ENCODE results near the gene DIP2C. TPM values are rescaled to one million over a fixed set of nuclear protein-coding genes. Genes with fewer than 3 reads are reported as not detected.
"Not testable (repeated sequence)": the region's sequence is repeated elsewhere in the genome, so short reads cannot be mapped to it uniquely, and the experiment has no call there.

Gene DIP2C
- polyA plus RNA-seq, 1 donor from 2014 or later, result 1.4 TPM

DNA sequence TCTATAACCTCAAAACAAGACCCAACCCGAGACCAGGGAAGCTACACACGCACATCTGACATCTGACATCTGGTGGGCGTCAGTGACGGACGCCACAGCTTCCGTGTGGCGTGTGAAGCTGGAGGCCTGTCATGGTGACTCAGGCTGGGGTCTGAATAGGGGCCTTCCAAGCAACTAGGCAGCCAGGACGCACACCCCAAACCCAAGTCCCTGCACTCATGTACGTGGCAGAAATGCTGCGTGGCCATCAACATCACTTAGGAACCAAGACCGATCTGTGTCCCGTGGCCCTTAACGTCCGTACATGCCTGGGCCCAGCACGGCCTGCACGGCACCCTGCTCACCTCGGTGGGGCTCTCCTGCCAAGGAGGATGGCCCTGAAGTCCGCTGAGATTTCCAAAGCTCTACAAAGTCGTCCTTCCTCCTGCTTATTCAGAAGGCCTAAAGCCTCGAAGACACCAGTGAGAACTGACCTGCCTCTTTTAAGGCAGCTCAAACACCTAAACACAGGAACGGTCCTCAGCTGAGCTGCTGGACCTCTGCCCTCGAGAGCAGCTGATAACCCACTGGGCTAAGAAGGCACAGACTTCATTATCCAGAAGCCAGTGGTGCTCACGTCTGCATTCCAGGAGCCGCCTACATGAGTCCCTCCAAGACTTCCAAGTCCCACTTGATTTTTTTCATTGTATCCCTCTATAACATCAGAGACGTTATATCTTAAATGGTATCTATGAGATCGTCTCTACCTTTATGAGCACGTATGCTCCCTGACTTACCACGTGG, 82.5 kb downstream of the DIP2C start:
- H3K4me1 Mint-ChIP-seq, result peaks cover 0 to 2% (median 1%) of the 10 kb centered on the region in 3 donors
- no peaks in the 10 kb centered on the region for H3K36me3 Mint-ChIP-seq
- H3K4me3 Mint-ChIP-seq, result no peak overlapping the region
- H3K27ac Mint-ChIP-seq, result no peak overlapping the region
- H3K9me3 Mint-ChIP-seq, result peaks cover 0 to 3% (median 0%) of the 10 kb centered on the region in 3 donors
- H3K27me3 Mint-ChIP-seq, result peaks cover 14% of the 10 kb centered on the region

DNA sequence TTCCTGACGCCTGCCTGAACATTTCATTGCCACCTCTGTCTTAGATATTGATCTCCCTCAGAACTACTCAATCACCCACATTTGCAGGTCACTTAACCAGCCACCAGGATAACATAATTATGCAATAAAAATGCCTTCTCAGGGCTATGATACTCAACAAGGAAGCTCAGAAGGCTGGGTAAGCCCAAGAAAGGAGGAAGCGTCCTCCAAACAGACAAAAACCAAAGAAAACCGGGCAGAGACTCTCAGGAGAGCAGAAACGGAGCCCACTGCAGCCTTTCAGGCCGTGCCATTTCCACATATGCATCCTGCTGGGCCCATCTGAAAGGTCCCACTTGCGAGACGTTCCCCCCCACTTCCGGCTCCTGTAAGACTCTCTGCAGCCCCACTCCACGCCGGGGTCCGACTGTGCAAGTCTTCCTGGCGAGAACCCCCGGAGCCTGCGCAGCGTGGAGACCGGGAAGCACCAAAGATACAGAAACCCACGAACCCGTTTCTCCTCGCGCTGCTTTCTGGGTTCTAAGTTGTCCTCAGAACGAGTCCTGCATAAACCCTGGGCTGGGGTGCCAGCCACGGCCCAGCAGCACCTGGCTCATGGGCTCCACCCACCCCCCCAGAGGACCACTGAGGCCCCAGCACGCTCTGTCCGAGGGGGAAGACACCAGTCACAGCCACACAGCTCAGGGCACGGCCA, 83.7 kb downstream of the DIP2C start:
- H3K27ac Mint-ChIP-seq, result no peak overlapping the region
- H3K4me1 Mint-ChIP-seq, result peaks cover 0 to 2% (median 1%) of the 10 kb centered on the region in 3 donors
- H3K36me3 Mint-ChIP-seq, result no peaks in the 10 kb centered on the region
- H3K4me3 Mint-ChIP-seq, result no peak overlapping the region
- no peaks in the 10 kb centered on the region for H3K9me3 Mint-ChIP-seq
- H3K27me3 Mint-ChIP-seq, result peaks cover 12% of the 10 kb centered on the region

DNA sequence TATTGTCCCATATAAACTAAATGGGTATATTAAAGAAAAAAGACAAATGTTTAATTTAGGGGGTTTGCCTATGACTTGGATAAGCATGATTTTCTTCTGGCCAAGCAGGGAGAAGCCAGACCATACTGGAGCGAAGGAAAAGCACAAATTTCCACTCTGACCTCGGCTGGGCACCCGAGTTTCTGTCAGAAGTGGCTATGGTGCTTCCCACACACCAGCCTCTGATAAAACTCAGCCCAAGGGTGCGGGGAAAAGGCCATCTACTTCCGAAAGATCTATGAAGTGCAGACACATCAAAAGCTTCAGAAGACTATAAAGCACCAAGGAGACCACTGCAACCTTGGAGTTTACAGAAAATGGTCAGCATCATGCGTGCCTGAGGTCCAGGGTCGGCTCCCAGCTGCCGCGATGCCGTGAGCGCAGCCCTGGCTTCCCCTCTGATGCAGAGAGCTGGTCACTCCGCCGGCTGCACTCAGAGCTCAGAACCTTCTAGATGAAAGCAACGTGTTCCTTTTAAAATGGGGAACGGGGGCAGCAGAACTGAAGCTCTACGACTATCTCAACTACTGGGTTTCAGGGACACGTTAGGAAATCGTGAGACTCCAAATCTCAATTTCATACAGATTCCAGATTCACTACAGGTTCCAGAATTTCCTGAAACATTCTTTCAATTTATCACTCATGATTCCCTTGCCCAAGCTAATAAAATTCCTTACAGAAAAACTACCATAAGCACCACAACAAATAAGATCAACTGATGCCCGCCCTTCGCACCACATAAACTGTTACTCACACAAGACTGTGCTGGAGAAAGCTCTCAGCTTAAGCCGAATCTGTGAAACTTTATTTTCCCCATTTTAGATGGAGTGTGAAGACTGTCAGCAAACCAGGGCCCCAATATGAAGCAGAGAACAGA, 84.5 kb downstream of the DIP2C start:
- Mint-ChIP-seq H3K4me1 (peaks cover 0 to 2% (median 1%) of the 10 kb centered on the region in 3 donors), H3K4me3 (no peak overlapping the region), H3K9me3 (no peaks in the 10 kb centered on the region), H3K36me3 (no peaks in the 10 kb centered on the region), H3K27ac (no peak overlapping the region), H3K27me3 (peaks cover 12% of the 10 kb centered on the region)

DNA sequence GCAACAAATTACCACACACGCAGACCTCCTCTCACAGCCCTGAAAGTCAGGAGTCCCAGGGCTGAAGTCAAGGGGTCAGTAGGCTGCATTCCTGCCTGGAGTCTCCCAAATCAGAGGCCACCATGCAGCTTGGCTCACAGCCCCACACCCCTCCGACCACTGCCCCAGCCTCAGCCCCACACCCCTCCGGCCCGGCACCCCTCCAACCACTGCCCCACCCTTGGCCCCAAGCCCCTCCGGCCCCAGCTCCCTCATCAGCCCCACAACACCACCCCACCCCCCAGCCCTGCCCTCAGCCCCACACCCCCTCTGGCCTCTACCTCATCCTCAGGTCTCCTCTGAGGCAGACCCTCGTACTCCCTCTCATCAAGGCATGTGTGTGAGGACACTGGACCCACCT, 85.7 kb downstream of the DIP2C start:
- Mint-ChIP-seq H3K27ac (no peak overlapping the region), H3K4me1 (peaks cover 0 to 1% (median 0%) of the 10 kb centered on the region in 3 donors), H3K36me3 (no peaks in the 10 kb centered on the region), H3K27me3 (peaks cover 16% of the 10 kb centered on the region), H3K4me3 (no peak overlapping the region), H3K9me3 (no peaks in the 10 kb centered on the region)

DNA sequence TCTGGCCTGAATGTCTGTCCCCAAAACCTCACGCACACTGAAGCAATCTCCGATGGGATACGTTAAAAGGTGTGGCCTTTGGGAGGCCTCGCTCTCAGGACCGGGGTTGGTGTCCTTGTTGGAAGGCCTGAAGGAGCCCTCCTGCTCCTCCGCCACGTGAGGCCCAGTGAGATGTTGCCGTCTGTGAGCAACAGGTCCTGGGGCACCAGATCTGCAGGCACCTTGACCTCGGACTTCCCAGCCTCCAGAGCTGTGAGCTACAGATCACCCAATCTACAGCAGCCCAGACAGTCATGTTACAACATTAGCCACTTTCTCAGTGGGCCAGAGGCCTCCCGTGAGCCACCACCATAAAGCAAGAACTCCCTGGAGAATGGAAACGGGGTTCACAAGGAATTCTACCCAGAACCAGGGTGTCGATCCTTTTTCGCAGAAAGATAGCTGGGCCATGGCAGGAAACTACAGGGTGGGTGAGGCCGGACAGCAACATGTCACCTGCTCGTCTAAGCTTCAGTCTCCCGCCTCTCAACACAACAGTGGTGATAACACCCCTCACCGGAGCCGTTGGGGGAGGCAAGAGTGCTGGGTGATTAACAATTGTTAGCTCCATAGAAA, 87.0 kb downstream of the DIP2C start:
- H3K27ac Mint-ChIP-seq, result no peak overlapping the region
- peaks cover 0 to 1% (median 0%) of the 10 kb centered on the region in 3 donors for H3K4me1 Mint-ChIP-seq
- H3K27me3 Mint-ChIP-seq, result peaks cover 19% of the 10 kb centered on the region
- no peaks in the 10 kb centered on the region for H3K36me3 Mint-ChIP-seq
- H3K9me3 Mint-ChIP-seq, result no peaks in the 10 kb centered on the region
- H3K4me3 Mint-ChIP-seq, result no peak overlapping the region

DNA sequence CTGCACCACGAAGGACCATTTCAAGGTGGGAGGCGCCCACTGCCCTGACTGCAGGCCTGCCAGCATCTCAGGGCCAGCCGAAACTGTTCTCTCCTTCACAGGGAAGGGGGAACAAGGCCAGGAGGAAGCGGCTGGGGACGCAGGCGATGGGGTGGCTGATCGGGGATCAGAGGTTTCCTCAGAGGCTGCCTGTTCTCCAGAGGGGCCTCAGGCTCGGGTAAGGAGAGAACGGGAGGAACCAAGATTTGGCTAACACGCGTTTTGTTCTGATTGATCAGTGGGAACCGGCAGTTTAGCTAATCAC, 87.9 kb downstream of the DIP2C start:
- H3K27ac Mint-ChIP-seq, result no peak overlapping the region
- H3K27me3 Mint-ChIP-seq, result peaks cover 19% of the 10 kb centered on the region
- no peaks in the 10 kb centered on the region for H3K9me3 Mint-ChIP-seq
- H3K4me3 Mint-ChIP-seq, result no peak overlapping the region
- H3K4me1 Mint-ChIP-seq, result peaks cover 0 to 1% (median 0%) of the 10 kb centered on the region in 3 donors
- H3K36me3 Mint-ChIP-seq, result no peaks in the 10 kb centered on the region

DNA sequence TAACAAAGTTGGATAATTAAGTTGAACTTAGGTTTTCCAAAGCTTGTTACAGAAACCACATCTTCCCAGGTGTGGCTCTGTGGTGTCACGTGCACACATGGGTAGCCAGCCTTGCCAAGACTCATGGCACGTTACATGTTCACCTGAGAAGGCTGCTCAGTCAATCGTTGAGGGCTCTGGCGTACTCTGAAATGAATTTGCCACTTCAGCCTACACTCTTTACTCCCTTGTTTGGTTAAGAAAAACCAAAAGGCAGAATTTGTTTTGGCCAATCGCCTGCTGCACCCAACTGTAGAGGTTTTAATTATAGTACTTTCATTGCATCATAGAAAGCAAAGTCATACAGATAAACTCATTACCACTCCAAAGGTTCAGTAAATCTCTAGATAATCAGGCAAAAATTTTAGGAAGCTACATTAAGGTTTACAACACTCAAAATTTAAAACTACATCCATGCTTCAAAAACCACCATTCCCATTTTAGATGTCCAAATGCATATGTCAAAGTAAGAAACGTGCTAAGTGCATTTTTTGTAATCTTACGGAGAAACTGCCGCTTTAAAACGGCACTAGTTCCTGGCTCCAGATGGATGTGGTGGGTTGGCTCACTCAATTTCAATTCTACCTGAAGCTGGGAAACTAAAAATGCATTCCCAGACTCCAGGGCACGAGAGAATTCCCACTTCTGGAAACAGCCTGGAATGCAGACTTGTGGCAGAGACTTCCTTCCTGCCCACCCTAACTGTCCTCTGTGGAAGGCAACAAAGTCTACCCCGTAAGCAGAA, 88.4 kb downstream of the DIP2C start:
- Mint-ChIP-seq H3K4me3 (no peak overlapping the region), H3K9me3 (no peaks in the 10 kb centered on the region), H3K4me1 (no peaks in the 10 kb centered on the region), H3K27me3 (peaks cover 19% of the 10 kb centered on the region), H3K27ac (no peak overlapping the region), H3K36me3 (no peaks in the 10 kb centered on the region)

DNA sequence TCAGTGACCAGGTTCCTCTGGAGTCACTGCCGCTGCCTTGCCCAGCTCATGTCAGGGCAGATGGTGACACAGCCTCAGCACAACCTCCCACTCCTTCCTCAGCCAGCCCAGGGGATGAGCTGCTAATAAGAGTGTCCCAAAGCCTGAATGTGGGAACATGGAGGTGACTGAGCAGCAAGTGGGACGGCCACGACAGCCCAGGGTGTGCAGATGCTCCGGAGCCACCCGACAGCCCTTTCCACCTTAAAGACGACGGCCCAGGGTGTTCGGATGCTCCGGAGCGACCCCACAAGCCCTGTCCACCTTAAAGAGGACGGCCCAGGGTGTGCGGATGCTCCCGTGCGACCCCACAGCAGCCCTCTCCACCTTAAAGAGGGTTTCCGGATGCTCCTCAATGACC, 89.2 kb downstream of the DIP2C start:
- Mint-ChIP-seq H3K4me1 (no peaks in the 10 kb centered on the region), H3K27ac (no peak overlapping the region)

DNA sequence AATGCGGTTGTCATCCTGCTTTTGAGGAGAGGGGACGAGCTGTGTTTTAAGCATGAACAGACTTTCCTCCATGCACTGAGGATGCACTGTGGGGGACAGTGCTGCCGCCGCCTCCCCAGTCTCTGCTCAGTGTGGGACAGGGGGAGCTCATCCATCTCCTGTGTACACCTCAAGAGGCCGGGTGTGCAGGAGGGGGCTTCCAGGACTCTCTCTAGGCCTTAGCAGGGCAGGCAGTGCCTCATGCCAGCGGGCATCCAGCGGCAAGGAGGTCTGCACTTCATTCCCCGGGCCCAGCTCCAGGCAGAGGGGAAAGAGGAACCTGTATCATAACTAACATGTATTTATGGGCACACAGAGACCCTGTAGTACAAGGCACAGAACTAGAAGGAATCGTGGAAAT, 89.7 kb downstream of the DIP2C start:
- Mint-ChIP-seq H3K27me3 (peaks cover 19% of the 10 kb centered on the region), H3K4me3 (peak overlapping the region in 1 of 4 donors; percentile 17), H3K27ac (no peak overlapping the region), H3K4me1 (no peaks in the 10 kb centered on the region), H3K9me3 (no peaks in the 10 kb centered on the region), H3K36me3 (no peaks in the 10 kb centered on the region)

More for the DNA sequence above, 89.2 kb downstream of the DIP2C start:
- H3K9me3 Mint-ChIP-seq, result no peaks in the 10 kb centered on the region
- no peaks in the 10 kb centered on the region for H3K36me3 Mint-ChIP-seq
- H3K4me3 Mint-ChIP-seq, result no peak overlapping the region
- peaks cover 19% of the 10 kb centered on the region for H3K27me3 Mint-ChIP-seq

DNA sequence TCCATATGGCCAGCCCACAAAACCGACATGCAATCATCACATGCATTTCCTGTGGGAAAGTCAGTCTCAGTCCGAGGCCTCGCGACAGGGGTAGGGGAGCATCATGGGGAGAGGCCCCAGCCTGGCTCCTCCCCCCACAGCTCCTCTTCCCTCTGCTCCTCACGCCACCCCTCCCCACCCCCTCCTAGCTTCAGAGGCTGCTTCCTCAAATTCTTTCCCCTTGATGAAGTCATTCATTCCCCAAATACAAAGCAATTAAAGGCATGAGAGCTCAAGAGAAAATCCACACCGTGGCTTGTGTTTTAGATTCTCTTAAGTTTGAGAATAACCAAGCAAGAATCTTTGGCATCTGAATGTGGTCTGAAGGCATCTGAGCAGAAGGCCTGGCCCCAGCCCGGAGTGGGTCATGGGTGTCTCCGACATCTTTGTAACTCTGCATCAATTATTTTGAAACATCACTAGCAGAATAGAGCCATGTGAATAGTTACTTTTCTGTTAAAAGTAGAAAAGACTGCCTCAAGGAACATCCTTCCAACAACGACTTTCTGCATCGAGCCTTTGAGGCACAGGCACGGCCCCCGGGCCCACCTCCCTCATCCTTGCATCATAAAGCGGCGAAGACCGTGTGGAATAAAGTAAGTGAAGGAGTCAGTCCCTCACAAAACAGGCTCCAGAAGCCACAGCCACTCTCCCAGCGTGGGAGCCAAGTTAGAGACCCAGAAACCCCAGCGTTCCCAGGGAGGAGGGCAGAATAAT, 90.9 kb downstream of the DIP2C start:
- Mint-ChIP-seq H3K9me3 (peaks cover 0 to under 1% (median 0%) of the 10 kb centered on the region in 3 donors), H3K4me1 (no peaks in the 10 kb centered on the region), H3K27me3 (peaks cover 17% of the 10 kb centered on the region), H3K27ac (no peak overlapping the region), H3K4me3 (no peak overlapping the region), H3K36me3 (no peaks in the 10 kb centered on the region)

DNA sequence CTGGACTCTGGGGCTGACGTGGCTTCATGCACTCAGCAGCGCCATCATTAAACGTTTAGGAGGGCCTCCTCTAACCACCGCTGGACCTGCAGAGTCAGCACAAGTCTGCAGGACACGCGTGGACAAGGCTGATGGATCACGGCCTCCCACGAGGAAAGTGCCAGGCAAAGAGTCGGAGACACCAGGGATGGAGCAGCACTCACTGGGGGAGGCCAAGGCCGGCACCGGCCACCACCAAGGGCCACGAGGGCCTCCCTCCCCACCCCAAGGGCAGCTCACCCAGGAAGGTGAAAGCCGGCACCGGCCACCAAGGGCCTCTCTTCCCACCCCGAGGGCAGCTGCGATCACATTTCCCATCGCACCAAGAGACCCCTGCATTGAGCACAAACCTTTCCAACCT, 91.5 kb downstream of the DIP2C start:
- Mint-ChIP-seq H3K4me1 (no peaks in the 10 kb centered on the region), H3K27me3 (peaks cover 14% of the 10 kb centered on the region), H3K9me3 (peaks cover 0 to 1% (median 0%) of the 10 kb centered on the region in 3 donors), H3K27ac (no peak overlapping the region), H3K36me3 (no peaks in the 10 kb centered on the region), H3K4me3 (no peak overlapping the region)

DNA sequence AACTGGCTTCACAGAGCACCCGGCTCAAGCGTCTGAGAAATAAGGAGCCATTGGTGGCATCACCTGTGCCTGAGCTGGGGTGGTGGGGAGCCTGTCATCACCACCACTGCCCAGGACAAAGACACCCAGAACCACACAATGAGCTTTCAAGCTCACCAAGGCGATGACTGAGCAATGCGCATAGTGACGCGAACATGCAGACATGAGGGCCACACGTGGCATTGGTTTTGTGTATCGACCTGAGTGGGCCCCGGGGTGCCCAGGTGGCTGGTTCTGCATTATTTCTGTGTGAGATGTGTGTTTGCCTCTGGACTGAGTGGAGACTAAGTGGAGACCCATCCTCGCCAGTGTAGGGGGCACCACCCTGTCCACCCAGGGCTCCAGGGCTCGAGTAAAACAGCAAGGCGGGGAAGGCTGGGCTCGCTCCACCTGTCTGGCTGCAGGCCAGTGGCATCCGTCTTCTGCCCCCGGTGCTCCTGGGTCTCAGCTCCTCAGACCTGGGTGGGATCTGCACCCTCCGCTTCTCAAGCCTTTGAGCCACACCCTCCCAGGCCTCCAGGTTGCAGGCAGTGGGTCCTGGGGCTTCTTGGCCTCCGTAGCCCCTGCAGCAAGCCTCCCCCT, 92.6 kb downstream of the DIP2C start:
- Mint-ChIP-seq H3K27me3 (peaks cover 7% of the 10 kb centered on the region), H3K36me3 (no peaks in the 10 kb centered on the region), H3K4me1 (no peaks in the 10 kb centered on the region), H3K4me3 (no peak overlapping the region), H3K9me3 (peaks cover 0 to 1% (median 0%) of the 10 kb centered on the region in 3 donors), H3K27ac (no peak overlapping the region)

DNA sequence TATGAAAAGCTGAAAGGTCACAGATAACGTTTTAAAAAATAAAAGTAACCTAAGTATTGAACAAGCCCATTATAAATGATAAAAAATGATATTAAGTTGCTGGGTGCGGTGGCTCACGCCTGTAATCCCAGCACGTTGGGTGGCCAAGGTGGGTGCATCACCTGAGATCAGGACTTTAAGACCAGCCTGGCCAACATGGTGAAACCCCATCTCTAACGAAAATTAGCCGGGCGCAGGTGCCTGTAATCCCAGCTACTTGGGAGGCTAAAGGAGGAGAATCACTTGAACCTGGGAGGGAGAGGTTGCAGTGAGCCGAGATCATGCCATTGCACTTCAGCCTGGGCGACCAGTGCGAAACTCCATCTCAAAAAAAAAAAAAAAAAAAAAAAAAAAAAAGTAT, 93.3 kb downstream of the DIP2C start:
- not testable (repeated sequence) for H3K4me1 Mint-ChIP-seq, H3K27me3 Mint-ChIP-seq, H3K4me3 Mint-ChIP-seq, H3K9me3 Mint-ChIP-seq, H3K36me3 Mint-ChIP-seq, H3K27ac Mint-ChIP-seq

All from IgD-negative memory B cell (primary cell).